Adrenal gland (tissue), 12 donors: ENCODE data around the gene FNBP1L. TPM values are rescaled to one million over a fixed set of nuclear protein-coding genes. Genes with fewer than 3 reads are reported as not detected.

Experiments
- DNase-seq, 7 donors: peaks; one replicate each; pipeline ENCODE4 v3.0.0-alpha.2; 2019 to 2020
- H3K27ac ChIP-seq, 5 donors: fragments of 200-600 bp; sonication (generic) in 4 of 5; 1 replicate in 3 of 5; 2 replicates in 2 of 5; pipeline versions ENCODE4 v1.5.1 to v1.8.0; 2016 to 2020; ENCODE audit warnings: mild to moderate bottlenecking in 1 of 5
- H3K27me3 ChIP-seq: fragments of 200-600 bp; 2 replicates; pipeline ENCODE4 v1.8.0; 2021
- H3K36me3 ChIP-seq, 2 donors: fragments of 200-600 bp; replicated peaks in 1 of 2; 1 replicate in 1 of 2; 2 replicates in 1 of 2; pipeline versions ENCODE4 v1.5.1 to v1.8.0; 2018 to 2022
- H3K4me1 ChIP-seq, 2 donors: fragments of 200-600 bp; replicated peaks in 1 of 2; 1 replicate in 1 of 2; 2 replicates in 1 of 2; pipeline versions ENCODE4 v1.5.1 to v1.8.0; 2018 to 2021
- H3K4me3 ChIP-seq, 4 donors: fragments of 200-600 bp; sonication (generic) in 3 of 4; one replicate each; pipeline ENCODE4 v1.5.1; 2016 to 2018
- H3K9me3 ChIP-seq, 3 donors: fragments of 200-600 bp; sonication (generic) in 1 of 3; replicated peaks in 1 of 3; 1 replicate in 2 of 3; 2 replicates in 1 of 3; pipeline versions ENCODE4 v1.5.1 to v1.8.0; 2016 to 2021
- CTCF ChIP-seq, 6 experiments: fragments of 450-650 bp in 4 of 6; fragments of 200-600 bp in 2 of 6; sonication (generic) in 1 of 6; IDR thresholded peaks; 1 replicate in 5 of 6; 2 replicates in 1 of 6; pipeline versions ENCODE4 v1.5.1 to v1.8.0; 2016 to 2021; ENCODE audit warnings: antibody characterized with exemption in 6 of 6, mild to moderate bottlenecking in 2 of 6, moderate library complexity in 1 of 6
- POLR2A ChIP-seq, 2 donors: fragments of 450-650 bp; IDR thresholded peaks; one replicate each; pipeline ENCODE4 v1.6.1; 2017; ENCODE audit warnings: antibody characterized with exemption in 2 of 2, mild to moderate bottlenecking in 2 of 2, moderate library complexity in 1 of 2
- WGBS, 4 donors: extraction: QIAGEN DNeasy Blood & Tissue Kit in 2 of 4; methylation state at CpG; one replicate each; pipeline versions ENCODE4 v1.1.5 to v1.1.7; 2013 to 2017; 5-methylcytosine and 5-hydroxymethylcytosine counted together
- intact Hi-C, 2 donors: fragments of 100-400 bp; cut with DNase I; formaldehyde crosslinking; loops; one replicate each; pipeline versions ENCODE4 v1.14.1 to v1.15.0; 2022 to 2023
- polyA plus RNA-seq, 3 donors: library from polyadenylated mRNA; stranded (reverse); fragments of 200-250 nt in 2 of 3; fragments of 350-450 nt in 1 of 3; fragmentation: Illumina TruSeq in 1 of 3; extraction: RNeasy Lipid Tissue Mini Kit (QIAGEN cat#74804) in 1 of 3; gene quantifications; one replicate each; pipeline ENCODE4 v1.2.3, GENCODE V29; 2013 to 2014
- total RNA-seq, 9 donors: library from RNA; depleted of rRNA in 4 of 9; stranded (reverse); fragments of >200 nt in 4 of 9; fragments of 120-200 nt in 1 of 9; fragmentation: NEBNext Ultra II Directional in 1 of 9; extraction: Animal tissue kit (Norgen Biotek cat#: 25700) in 1 of 9; gene quantifications; one replicate each; pipeline versions ENCODE4 v1.1.0 to v1.2.4, GENCODE V29; 2013 to 2023
- donor health status: healthy with polysubstance abuse.
- donor health status: Bipolar disorder and iron deficiency.
- donor health status: DM: yes; HTN: yes; CAD: no.
- donor health status: DM: no; HTN: no; CAD: no.
- donor health status: DM: no; HTN: no; CAD: no.
- donor health status: DM: yes; HTN: yes; CAD: no.

FNBP1L gene
- total and polyA plus RNA-seq, 12 donors = 6.1 to 21.4 (median 14.3) TPM

GRCh38 chr1:93537396-93537795 lies 89.5 kb downstream of the FNBP1L start:
- Histone ChIP-seq H3K27ac (no peak overlapping the region), H3K4me3 (no peak overlapping the region), H3K4me1 (no peaks in the 10 kb centered on the region), H3K36me3 (no peaks in the 10 kb centered on the region), H3K9me3 (no peaks in the 10 kb centered on the region), H3K27me3 (no peaks in the 10 kb centered on the region)
- TF ChIP-seq CTCF (IDR thresholded peaks at IDR 0.05) (no peak), POLR2A (IDR thresholded peaks at IDR 0.05) (no peak)
- DNase-seq = no peak
- intact Hi-C loops = no loop called here

- Histone ChIP-seq H3K36me3 (no peaks in the 10 kb centered on the region), H3K27ac (no peak overlapping the region), H3K27me3 (no peaks in the 10 kb centered on the region), H3K9me3 (no peaks in the 10 kb centered on the region), H3K4me1 (no peaks in the 10 kb centered on the region), H3K4me3 (no peak overlapping the region)
- DNase-seq = no peak
- WGBS, 4 donors = 85 to 89% (median 86%) methylated on average over 2 of the region's 2 CpGs
- intact Hi-C loops = no loop called here
- TF ChIP-seq CTCF (IDR thresholded peaks at IDR 0.05) (no peak), POLR2A (IDR thresholded peaks at IDR 0.05) (no peak)
These were observed 90.0 kb downstream of the FNBP1L start for GRCh38 chr1:93537924-93538323.

DNA sequence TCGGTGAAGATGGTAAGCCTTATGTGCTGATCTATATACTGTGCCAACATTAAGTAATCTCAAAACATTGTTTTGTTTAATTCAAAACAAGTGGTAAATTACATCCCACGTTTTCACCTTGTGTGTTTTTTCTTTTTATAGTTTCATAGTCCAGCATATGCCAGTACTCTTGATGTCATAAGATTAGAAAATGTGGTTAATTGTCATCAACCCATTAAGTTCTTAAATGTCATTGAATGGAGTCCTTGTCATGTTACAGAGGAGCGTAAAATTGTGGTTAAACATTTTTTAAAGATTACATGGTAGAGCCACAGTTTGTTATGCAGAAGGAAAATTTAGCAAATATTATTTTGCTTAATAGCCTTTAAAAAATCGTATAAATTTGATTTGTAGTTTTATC lies 93.1 kb downstream of the FNBP1L start:
- no peak for DNase-seq
- Histone ChIP-seq H3K27ac (no peak overlapping the region), H3K9me3 (no peaks in the 10 kb centered on the region), H3K36me3 (no peaks in the 10 kb centered on the region), H3K4me1 (no peaks in the 10 kb centered on the region), H3K4me3 (no peak overlapping the region), H3K27me3 (no peaks in the 10 kb centered on the region)
- intact Hi-C loops = loop anchor here in 1 of 2 donors (10.0 kb wide), 1 partner anchor 96 kb away; the partner anchor contains the start of gene FNBP1L
- no peak for TF ChIP-seq POLR2A (IDR thresholded peaks at IDR 0.05)
- TF ChIP-seq CTCF (IDR thresholded peaks at IDR 0.05) = no peak
- WGBS, 4 donors = 91 to 93% (median 91%) methylated on average over 4 of the region's 4 CpGs

DNA sequence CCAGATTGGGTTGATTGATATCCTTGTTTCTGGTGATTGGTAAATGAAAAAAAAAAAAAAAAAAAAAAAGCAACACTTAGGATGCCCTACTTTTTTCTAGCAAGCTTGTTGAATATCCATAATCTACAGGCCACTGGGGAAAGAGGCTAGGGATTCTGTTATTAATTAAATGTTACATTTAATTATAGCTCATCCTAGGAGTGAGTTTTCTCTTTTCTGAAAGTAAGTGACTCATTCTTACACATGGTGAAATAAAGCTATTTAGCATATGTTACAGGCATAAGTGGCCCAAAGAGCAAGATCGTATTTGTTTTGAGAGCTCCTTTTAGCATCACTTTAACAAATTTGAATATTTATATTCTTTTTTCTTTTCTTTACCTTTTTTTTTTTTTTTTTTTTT lies 94.5 kb downstream of the FNBP1L start:
- Histone ChIP-seq H3K27ac (no peak overlapping the region), H3K4me3 (no peak overlapping the region), H3K36me3 (no peaks in the 10 kb centered on the region), H3K27me3 (no peaks in the 10 kb centered on the region), H3K4me1 (no peaks in the 10 kb centered on the region), H3K9me3 (no peaks in the 10 kb centered on the region)
- TF ChIP-seq CTCF (IDR thresholded peaks at IDR 0.05) = no peak
- TF ChIP-seq POLR2A (IDR thresholded peaks at IDR 0.05) = no peak
- intact Hi-C loops = loop anchor here in 1 of 2 donors (10.0 kb wide), 1 partner anchor 98 kb away; the partner anchor contains the start of gene FNBP1L
- 95 to 100% (median 97%) methylated on average over 1 of the region's 1 CpG for WGBS, 4 donors
- DNase-seq = no peak
